Central memory CD8-positive, alpha-beta T cell (primary cell): ENCODE results near the gene JPH3.

Experiments
- ATAC-seq: fragments of 150-1000 bp; cut with Tn5 transposase; replicated peaks from 2 replicates; pipeline ENCODE4 v1.10.0; 2022; ENCODE audit warnings: mild to moderate bottlenecking, moderate FRiP score, moderate number of reproducible peaks; ENCODE audit not compliant: poor library complexity, severe bottlenecking; ENCODE audit errors: extremely low read depth
- DNase-seq, 2 donors: peaks; one replicate each; pipeline ENCODE4 v3.0.0; 2021; ENCODE audit warnings: low spot score in 2 of 2
- H3K27ac Mint-ChIP-seq: one replicate; pipeline ENCODE4 v1.8.0; 2022; ENCODE audit warnings: low read depth, mild to moderate bottlenecking, moderate library complexity, mixed read lengths
- H3K27me3 Mint-ChIP-seq: one replicate; pipeline ENCODE4 v1.8.0; 2022; ENCODE audit warnings: mixed read lengths
- H3K36me3 Mint-ChIP-seq: one replicate; pipeline ENCODE4 v1.8.0; 2022; ENCODE audit warnings: mild to moderate bottlenecking, moderate library complexity, mixed read lengths; ENCODE audit not compliant: insufficient read depth
- H3K4me1 Mint-ChIP-seq: one replicate; pipeline ENCODE4 v1.8.0; 2022; ENCODE audit warnings: mixed read lengths
- H3K4me3 Mint-ChIP-seq: one replicate; pipeline ENCODE4 v1.8.0; 2022; ENCODE audit warnings: mild to moderate bottlenecking, moderate library complexity, mixed read lengths
- H3K9me3 Mint-ChIP-seq: one replicate; pipeline ENCODE4 v1.8.0; 2022; ENCODE audit warnings: mixed read lengths

Gene JPH3

GRCh38 chr16:87686697-87687096 is 84.4 kb downstream of the JPH3 start:
- DNase-seq: no peak
- H3K27ac Mint-ChIP-seq: no peak overlapping the region
- no peak for ATAC-seq
- H3K4me1 Mint-ChIP-seq: peaks cover 5% of the 10 kb centered on the region
- no peaks in the 10 kb centered on the region for H3K9me3 Mint-ChIP-seq
- no peak overlapping the region for H3K4me3 Mint-ChIP-seq
- peaks cover 15% of the 10 kb centered on the region for H3K36me3 Mint-ChIP-seq
- H3K27me3 Mint-ChIP-seq: no peaks in the 10 kb centered on the region

- peaks cover 15% of the 10 kb centered on the region for H3K36me3 Mint-ChIP-seq
- no peak overlapping the region for H3K4me3 Mint-ChIP-seq
- ATAC-seq (no peak), DNase-seq (no peak)
- peaks cover 5% of the 10 kb centered on the region for H3K4me1 Mint-ChIP-seq
- H3K27ac Mint-ChIP-seq: no peak overlapping the region
- H3K9me3 Mint-ChIP-seq: no peaks in the 10 kb centered on the region
- H3K27me3 Mint-ChIP-seq: no peaks in the 10 kb centered on the region
Measured at GRCh38 chr16:87687126-87687910, 85.0 kb downstream of the JPH3 start.

GRCh38 chr16:87687998-87688529 is 85.8 kb downstream of the JPH3 start:
- H3K4me1 Mint-ChIP-seq: peaks cover 5% of the 10 kb centered on the region
- ATAC-seq (no peak), DNase-seq (no peak)
- H3K36me3 Mint-ChIP-seq: peaks cover 15% of the 10 kb centered on the region
- no peaks in the 10 kb centered on the region for H3K27me3 Mint-ChIP-seq
- H3K9me3 Mint-ChIP-seq: no peaks in the 10 kb centered on the region
- H3K27ac Mint-ChIP-seq: peak overlapping the region; percentile 29
- H3K4me3 Mint-ChIP-seq: no peak overlapping the region

DNA sequence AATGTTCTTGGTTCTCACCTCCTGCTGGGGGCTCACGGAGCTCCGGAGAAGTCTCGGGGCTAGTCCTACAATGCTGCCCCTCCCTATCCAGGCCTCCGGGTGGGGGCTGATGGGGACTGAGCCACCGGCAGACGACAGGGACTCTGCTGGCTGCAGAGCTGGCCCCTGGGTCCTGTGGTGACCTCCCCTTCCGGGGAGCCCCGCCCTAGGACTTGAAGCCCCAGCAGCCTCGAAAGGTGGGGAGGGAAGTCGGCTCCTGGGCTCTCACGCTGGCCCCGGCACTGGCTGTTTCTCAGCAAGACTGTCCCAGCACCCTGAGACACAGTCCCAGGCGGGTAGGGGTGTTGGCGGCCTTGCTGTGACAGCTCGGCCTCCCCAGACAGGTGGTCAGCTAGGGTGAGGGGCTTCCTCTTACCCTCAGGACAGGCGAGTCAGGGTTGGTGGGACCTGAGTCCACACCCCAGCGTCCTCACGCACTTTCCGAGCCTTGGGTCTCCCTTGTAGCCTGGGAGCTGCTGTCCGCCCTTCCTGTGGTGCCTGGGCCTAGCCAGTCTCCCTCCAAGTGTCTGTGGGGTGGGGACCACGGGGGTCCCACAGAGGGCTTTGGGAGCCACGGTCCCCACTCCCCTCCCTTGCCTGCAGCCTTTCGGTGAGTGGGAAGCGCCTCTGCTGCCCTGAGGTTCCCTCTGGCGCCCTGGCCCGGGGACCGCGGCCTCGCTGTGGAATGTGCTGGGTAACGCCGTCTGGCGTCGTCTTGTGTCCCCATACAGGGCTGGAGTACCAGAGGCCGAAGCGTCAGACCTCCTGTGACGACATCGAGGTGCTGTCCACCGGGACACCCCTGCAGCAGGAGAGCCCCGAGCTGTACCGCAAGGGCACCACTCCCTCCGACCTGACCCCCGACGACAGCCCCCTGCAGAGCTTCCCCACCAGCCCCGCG is 86.8 kb downstream of the JPH3 start:
- Mint-ChIP-seq H3K27me3 (no peaks in the 10 kb centered on the region), H3K4me3 (no peak overlapping the region), H3K4me1 (peaks cover 5% of the 10 kb centered on the region), H3K36me3 (peaks cover 14% of the 10 kb centered on the region), H3K9me3 (no peaks in the 10 kb centered on the region), H3K27ac (no peak overlapping the region)
- no peak for DNase-seq
- no peak for ATAC-seq

DNA sequence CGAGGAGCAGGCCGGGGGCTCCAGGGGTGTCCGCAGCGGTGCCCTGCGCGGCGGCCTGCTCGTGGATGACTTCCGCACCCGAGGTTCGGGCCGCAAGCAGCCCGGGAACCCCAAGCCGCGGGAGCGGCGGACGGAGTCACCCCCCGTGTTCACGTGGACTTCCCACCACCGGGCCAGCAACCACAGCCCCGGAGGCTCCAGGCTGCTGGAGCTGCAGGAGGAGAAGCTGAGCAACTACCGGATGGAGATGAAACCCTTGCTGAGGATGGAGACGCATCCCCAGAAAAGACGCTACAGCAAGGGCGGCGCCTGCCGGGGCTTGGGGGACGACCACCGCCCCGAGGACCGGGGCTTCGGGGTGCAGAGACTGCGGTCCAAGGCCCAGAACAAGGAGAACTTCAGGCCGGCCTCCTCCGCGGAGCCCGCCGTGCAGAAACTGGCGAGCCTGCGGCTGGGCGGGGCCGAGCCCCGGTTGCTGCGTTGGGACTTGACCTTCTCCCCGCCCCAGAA is 87.7 kb downstream of the JPH3 start:
- peaks cover 12% of the 10 kb centered on the region for H3K36me3 Mint-ChIP-seq
- H3K4me1 Mint-ChIP-seq: peaks cover 5% of the 10 kb centered on the region
- no peak for ATAC-seq
- H3K9me3 Mint-ChIP-seq: no peaks in the 10 kb centered on the region
- no peaks in the 10 kb centered on the region for H3K27me3 Mint-ChIP-seq
- H3K4me3 Mint-ChIP-seq: no peak overlapping the region
- no peak for DNase-seq
- H3K27ac Mint-ChIP-seq: no peak overlapping the region

- Mint-ChIP-seq H3K27ac (no peak overlapping the region), H3K4me1 (peaks cover 5% of the 10 kb centered on the region), H3K27me3 (no peaks in the 10 kb centered on the region), H3K36me3 (peaks cover 13% of the 10 kb centered on the region), H3K4me3 (no peak overlapping the region), H3K9me3 (no peaks in the 10 kb centered on the region)
- ATAC-seq: no peak
- DNase-seq: no peak
Measured at GRCh38 chr16:87690911-87691685, 88.8 kb downstream of the JPH3 start.

DNA sequence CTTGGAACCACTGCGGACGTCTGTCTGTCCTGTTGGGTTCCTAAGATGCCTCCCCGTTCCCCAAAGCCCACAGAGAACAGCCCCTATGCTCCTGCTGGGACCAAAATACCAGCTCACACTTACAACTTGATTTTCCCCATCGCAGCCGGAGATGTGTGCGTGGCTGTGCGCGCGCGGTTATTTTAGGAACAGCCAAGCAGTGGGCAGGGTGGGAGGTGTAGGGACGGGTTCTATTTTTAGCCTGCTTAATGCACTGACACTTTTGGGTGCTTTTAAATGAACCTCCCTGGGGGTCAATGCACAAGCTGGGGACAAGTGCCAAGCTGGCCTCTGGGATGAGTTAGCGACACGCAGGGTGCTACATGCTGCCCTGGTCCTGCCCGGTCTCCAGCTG is 89.4 kb downstream of the JPH3 start:
- Mint-ChIP-seq H3K36me3 (peaks cover 13% of the 10 kb centered on the region), H3K4me1 (peaks cover 5% of the 10 kb centered on the region), H3K27ac (no peak overlapping the region), H3K9me3 (no peaks in the 10 kb centered on the region), H3K4me3 (no peak overlapping the region), H3K27me3 (no peaks in the 10 kb centered on the region)
- ATAC-seq: no peak
- no peak for DNase-seq

DNA sequence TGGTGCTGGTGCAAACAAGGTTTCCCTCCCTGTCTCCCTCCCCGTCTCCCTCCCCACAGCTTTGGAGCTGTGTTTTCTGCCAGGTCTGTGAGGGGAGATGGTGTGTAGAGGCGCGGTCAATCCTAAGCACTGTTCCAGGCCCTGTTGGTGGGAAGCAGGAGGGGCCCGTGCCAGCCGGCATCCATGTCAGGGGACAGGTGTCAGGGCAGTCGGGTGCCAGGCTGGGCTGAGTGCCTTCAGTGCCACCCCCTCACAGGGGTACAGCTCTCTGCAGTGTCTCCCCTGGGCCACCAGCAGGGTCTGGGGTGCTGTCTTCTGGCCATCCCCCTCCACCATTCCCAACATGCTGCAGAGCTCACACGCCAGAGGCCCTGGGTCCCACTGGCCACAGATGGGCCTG is 89.9 kb downstream of the JPH3 start:
- H3K4me3 Mint-ChIP-seq: no peak overlapping the region
- no peak for DNase-seq
- peaks cover 13% of the 10 kb centered on the region for H3K36me3 Mint-ChIP-seq
- H3K4me1 Mint-ChIP-seq: peaks cover under 1% of the 10 kb centered on the region
- H3K27ac Mint-ChIP-seq: no peak overlapping the region
- no peak for ATAC-seq
- no peaks in the 10 kb centered on the region for H3K27me3 Mint-ChIP-seq
- H3K9me3 Mint-ChIP-seq: no peaks in the 10 kb centered on the region

GRCh38 chr16:87692756-87693155 is 90.4 kb downstream of the JPH3 start:
- DNase-seq (no peak), ATAC-seq (no peak)
- H3K27ac Mint-ChIP-seq: no peak overlapping the region
- H3K9me3 Mint-ChIP-seq: no peaks in the 10 kb centered on the region
- H3K4me3 Mint-ChIP-seq: no peak overlapping the region
- H3K27me3 Mint-ChIP-seq: no peaks in the 10 kb centered on the region
- H3K36me3 Mint-ChIP-seq: peaks cover 14% of the 10 kb centered on the region
- H3K4me1 Mint-ChIP-seq: peaks cover 3% of the 10 kb centered on the region

- H3K9me3 Mint-ChIP-seq: no peaks in the 10 kb centered on the region
- no peak overlapping the region for H3K4me3 Mint-ChIP-seq
- no peak for ATAC-seq
- DNase-seq: no peak
- H3K27ac Mint-ChIP-seq: no peak overlapping the region
- H3K27me3 Mint-ChIP-seq: no peaks in the 10 kb centered on the region
- H3K36me3 Mint-ChIP-seq: peaks cover 18% of the 10 kb centered on the region
- peaks cover 14% of the 10 kb centered on the region for H3K4me1 Mint-ChIP-seq
Measured at GRCh38 chr16:87693827-87694226, 91.5 kb downstream of the JPH3 start.

GRCh38 chr16:87694441-87695125 is 92.3 kb downstream of the JPH3 start:
- peaks cover 18% of the 10 kb centered on the region for H3K4me1 Mint-ChIP-seq
- peaks cover 20% of the 10 kb centered on the region for H3K36me3 Mint-ChIP-seq
- peak overlapping the region; percentile 35 for H3K27ac Mint-ChIP-seq
- ATAC-seq (no peak), DNase-seq (no peak)
- no peaks in the 10 kb centered on the region for H3K9me3 Mint-ChIP-seq
- no peaks in the 10 kb centered on the region for H3K27me3 Mint-ChIP-seq
- no peak overlapping the region for H3K4me3 Mint-ChIP-seq
